ENCODE measurements around the gene CXCR6. TPM values are rescaled to one million over a fixed set of nuclear protein-coding genes. Genes with fewer than 3 reads are reported as not detected.

CXCR6 gene
- total and polyA plus RNA-seq, 2 of the 13 experiments (the other 11 are each of a cell fraction or from before 2014, with no cell fraction given) = not detected

DNA sequence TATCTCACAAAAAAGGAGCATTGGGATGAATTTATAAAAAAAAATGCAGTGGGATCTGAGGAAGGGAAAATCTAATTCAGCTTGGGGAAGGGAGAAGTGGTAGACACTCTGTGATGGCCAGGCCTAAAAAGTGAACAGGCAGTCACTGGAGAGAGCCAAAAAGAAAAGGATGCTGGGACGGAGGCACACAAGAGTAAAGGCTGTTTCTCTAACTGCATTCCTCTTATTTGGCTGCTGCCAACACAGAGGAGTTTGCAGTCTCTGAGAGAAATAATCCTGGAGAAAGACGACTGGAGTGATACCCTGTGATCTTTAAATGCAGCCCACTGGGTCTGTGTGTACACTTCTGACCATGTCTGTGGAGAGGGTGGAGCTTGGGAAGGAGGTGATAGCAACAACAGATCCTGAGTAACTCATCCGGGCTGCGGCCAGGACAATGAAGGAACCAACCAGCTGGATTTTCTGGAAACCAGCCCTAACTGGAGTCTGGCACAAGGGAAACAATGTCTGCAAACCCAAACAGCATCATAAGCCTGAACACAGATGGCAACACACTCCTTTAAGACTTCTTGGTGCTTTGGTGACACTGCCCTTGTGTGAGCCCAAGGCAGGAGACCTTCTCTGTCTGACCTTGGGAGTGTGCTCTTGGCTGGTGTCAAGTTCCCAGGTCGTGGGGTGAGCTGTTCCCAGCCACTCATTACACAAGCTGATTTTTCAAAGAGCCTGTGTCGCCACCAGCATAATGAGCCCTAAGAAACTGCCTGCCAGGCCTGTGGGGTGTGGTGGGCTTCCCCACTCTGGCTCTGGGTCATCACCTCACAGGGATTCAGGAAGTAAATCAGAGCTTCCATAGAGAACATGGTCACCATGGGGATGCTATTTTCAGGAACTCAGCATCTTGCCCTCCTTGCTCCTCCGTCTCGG is 44.4 kb downstream of the CXCR6 start (continued):
- TF ChIP-seq, protein P1, sequence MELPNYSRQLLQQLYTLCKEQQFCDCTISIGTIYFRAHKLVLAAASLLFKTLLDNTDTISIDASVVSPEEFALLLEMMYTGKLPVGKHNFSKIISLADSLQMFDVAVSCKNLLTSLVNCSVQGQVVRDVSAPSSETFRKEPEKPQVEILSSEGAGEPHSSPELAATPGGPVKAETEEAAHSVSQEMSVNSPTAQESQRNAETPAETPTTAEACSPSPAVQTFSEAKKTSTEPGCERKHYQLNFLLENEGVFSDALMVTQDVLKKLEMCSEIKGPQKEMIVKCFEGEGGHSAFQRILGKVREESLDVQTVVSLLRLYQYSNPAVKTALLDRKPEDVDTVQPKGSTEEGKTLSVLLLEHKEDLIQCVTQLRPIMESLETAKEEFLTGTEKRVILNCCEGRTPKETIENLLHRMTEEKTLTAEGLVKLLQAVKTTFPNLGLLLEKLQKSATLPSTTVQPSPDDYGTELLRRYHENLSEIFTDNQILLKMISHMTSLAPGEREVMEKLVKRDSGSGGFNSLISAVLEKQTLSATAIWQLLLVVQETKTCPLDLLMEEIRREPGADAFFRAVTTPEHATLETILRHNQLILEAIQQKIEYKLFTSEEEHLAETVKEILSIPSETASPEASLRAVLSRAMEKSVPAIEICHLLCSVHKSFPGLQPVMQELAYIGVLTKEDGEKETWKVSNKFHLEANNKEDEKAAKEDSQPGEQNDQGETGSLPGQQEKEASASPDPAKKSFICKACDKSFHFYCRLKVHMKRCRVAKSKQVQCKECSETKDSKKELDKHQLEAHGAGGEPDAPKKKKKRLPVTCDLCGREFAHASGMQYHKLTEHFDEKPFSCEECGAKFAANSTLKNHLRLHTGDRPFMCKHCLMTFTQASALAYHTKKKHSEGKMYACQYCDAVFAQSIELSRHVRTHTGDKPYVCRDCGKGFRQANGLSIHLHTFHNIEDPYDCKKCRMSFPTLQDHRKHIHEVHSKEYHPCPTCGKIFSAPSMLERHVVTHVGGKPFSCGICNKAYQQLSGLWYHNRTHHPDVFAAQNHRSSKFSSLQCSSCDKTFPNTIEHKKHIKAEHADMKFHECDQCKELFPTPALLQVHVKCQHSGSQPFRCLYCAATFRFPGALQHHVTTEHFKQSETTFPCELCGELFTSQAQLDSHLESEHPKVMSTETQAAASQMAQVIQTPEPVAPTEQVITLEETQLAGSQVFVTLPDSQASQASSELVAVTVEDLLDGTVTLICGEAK (IDR thresholded peaks at IDR 0.05) = no peak
- TF ChIP-seq, protein P1 (CRISPR knock-in tag; IDR thresholded peaks at IDR 0.05) = no peak
- TF ChIP-seq NFRKB (IDR thresholded peaks at IDR 0.05) (no peak), CENPT (CRISPR knock-in tag; IDR thresholded peaks at IDR 0.05; ENCODE audit: low read depth) (no peak), KLF15 (CRISPR knock-in tag; IDR thresholded peaks at IDR 0.05; ENCODE audit: borderline replicate concordance) (no peak), MED1 (CRISPR knock-in tag; IDR thresholded peaks at IDR 0.05) (no peak)
- TF ChIP-seq, protein P2, sequence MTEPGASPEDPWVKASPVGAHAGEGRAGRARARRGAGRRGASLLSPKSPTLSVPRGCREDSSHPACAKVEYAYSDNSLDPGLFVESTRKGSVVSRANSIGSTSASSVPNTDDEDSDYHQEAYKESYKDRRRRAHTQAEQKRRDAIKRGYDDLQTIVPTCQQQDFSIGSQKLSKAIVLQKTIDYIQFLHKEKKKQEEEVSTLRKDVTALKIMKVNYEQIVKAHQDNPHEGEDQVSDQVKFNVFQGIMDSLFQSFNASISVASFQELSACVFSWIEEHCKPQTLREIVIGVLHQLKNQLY (CRISPR knock-in tag; IDR thresholded peaks at IDR 0.05) = no peak
- TF ChIP-seq, protein P3, sequence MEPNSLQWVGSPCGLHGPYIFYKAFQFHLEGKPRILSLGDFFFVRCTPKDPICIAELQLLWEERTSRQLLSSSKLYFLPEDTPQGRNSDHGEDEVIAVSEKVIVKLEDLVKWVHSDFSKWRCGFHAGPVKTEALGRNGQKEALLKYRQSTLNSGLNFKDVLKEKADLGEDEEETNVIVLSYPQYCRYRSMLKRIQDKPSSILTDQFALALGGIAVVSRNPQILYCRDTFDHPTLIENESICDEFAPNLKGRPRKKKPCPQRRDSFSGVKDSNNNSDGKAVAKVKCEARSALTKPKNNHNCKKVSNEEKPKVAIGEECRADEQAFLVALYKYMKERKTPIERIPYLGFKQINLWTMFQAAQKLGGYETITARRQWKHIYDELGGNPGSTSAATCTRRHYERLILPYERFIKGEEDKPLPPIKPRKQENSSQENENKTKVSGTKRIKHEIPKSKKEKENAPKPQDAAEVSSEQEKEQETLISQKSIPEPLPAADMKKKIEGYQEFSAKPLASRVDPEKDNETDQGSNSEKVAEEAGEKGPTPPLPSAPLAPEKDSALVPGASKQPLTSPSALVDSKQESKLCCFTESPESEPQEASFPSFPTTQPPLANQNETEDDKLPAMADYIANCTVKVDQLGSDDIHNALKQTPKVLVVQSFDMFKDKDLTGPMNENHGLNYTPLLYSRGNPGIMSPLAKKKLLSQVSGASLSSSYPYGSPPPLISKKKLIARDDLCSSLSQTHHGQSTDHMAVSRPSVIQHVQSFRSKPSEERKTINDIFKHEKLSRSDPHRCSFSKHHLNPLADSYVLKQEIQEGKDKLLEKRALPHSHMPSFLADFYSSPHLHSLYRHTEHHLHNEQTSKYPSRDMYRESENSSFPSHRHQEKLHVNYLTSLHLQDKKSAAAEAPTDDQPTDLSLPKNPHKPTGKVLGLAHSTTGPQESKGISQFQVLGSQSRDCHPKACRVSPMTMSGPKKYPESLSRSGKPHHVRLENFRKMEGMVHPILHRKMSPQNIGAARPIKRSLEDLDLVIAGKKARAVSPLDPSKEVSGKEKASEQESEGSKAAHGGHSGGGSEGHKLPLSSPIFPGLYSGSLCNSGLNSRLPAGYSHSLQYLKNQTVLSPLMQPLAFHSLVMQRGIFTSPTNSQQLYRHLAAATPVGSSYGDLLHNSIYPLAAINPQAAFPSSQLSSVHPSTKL (CRISPR knock-in tag; IDR thresholded peaks at IDR 0.05) = 0 out of 2 replicates have a peak, but pooled peaks have one; percentile 15
- TF ChIP-seq, protein P4, sequence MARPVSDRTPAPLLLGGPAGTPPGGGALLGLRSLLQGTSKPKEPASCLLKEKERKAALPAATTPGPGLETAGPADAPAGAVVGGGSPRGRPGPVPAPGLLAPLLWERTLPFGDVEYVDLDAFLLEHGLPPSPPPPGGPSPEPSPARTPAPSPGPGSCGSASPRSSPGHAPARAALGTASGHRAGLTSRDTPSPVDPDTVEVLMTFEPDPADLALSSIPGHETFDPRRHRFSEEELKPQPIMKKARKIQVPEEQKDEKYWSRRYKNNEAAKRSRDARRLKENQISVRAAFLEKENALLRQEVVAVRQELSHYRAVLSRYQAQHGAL (CRISPR knock-in tag; IDR thresholded peaks at IDR 0.05; ENCODE audit: not compliant biosample characterization) = no peak
